PC-3 (cell line): Measurements from ENCODE around the gene SLC7A9.

Source experiments
- EZH2phosphoT487 ChIP-seq: fragments of 300-600 bp; sonication (generic); IDR thresholded peaks from 2 replicates; pipeline ENCODE4 v1.6.1; 2018; ENCODE audit warnings: mild to moderate bottlenecking, antibody characterized with exemption, low read length, borderline replicate concordance
- TF ChIP-seq, protein P1 (sequence below): fragments of 300-600 bp; sonication (generic); conservative IDR thresholded peaks from 2 replicates; pipeline ENCODE4 v1.5.1; 2017; ENCODE audit warnings: antibody characterized with exemption, low read depth, mild to moderate bottlenecking, low read length

- TF ChIP-seq, protein P1, sequence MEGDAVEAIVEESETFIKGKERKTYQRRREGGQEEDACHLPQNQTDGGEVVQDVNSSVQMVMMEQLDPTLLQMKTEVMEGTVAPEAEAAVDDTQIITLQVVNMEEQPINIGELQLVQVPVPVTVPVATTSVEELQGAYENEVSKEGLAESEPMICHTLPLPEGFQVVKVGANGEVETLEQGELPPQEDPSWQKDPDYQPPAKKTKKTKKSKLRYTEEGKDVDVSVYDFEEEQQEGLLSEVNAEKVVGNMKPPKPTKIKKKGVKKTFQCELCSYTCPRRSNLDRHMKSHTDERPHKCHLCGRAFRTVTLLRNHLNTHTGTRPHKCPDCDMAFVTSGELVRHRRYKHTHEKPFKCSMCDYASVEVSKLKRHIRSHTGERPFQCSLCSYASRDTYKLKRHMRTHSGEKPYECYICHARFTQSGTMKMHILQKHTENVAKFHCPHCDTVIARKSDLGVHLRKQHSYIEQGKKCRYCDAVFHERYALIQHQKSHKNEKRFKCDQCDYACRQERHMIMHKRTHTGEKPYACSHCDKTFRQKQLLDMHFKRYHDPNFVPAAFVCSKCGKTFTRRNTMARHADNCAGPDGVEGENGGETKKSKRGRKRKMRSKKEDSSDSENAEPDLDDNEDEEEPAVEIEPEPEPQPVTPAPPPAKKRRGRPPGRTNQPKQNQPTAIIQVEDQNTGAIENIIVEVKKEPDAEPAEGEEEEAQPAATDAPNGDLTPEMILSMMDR = no peak
- TF ChIP-seq EZH2phosphoT487 = no peak
These were observed 7.9 kb upstream of the SLC7A9 start for GRCh38 chr19:32877323-32877912.
